Liver (tissue), 9 donors: ENCODE data around the gene PNO1. TPM values are rescaled to one million over a fixed set of nuclear protein-coding genes. Genes with fewer than 3 reads are reported as not detected.
A peak's percentile ranks its signal among the peaks of the same experiment; 100 is the strongest.
"Not testable (repeated sequence)": the region's sequence is repeated elsewhere in the genome, so short reads cannot be mapped to it uniquely, and the experiment has no call there.

Source experiments
- DNase-seq: peaks from one replicate; pipeline ENCODE4 v3.0.0-alpha.2; 2017; ENCODE audit warnings: low spot score
- H3K27ac ChIP-seq, 2 donors: one replicate each; pipeline ENCODE4 v1.7.0; 2013; ENCODE audit warnings: inconsistent platforms in 2 of 2, low read length in 2 of 2, control low read depth in 1 of 2, low read depth in 1 of 2, mild to moderate bottlenecking in 1 of 2
- H3K27me3 ChIP-seq, 4 donors: one replicate each; pipeline versions ENCODE4 v1.6.1 to v1.7.0; 2013; ENCODE audit warnings: low read length in 3 of 4, inconsistent platforms in 1 of 4, mild to moderate bottlenecking in 1 of 4, moderate library complexity in 1 of 4; ENCODE audit not compliant: control insufficient read depth in 4 of 4, insufficient read depth in 4 of 4
- H3K36me3 ChIP-seq, 4 donors: one replicate each; pipeline versions ENCODE4 v1.6.1 to v1.7.0; 2013; ENCODE audit warnings: low read length in 3 of 4, mild to moderate bottlenecking in 3 of 4, low read depth in 1 of 4, moderate library complexity in 1 of 4; ENCODE audit not compliant: control insufficient read depth in 4 of 4, insufficient read depth in 3 of 4
- H3K4me1 ChIP-seq, 4 donors: one replicate each; pipeline versions ENCODE4 v1.6.1 to v1.7.0; 2013; ENCODE audit warnings: low read length in 3 of 4, mild to moderate bottlenecking in 3 of 4, moderate library complexity in 1 of 4; ENCODE audit not compliant: control insufficient read depth in 4 of 4, insufficient read depth in 4 of 4
- H3K4me3 ChIP-seq, 3 donors: one replicate each; pipeline versions ENCODE4 v1.6.1 to v1.7.0; 2013; ENCODE audit warnings: low read length in 3 of 3, control low read depth in 1 of 3, low read depth in 1 of 3, mild to moderate bottlenecking in 1 of 3
- H3K9ac ChIP-seq, 2 donors: one replicate each; pipeline ENCODE4 v1.7.0; 2013; ENCODE audit warnings: low read length in 2 of 2, mild to moderate bottlenecking in 2 of 2, moderate library complexity in 2 of 2, control low read depth in 1 of 2, low read depth in 1 of 2
- H3K9me3 ChIP-seq, 4 donors: one replicate each; pipeline versions ENCODE4 v1.6.1 to v1.7.0; 2013; ENCODE audit warnings: low read length in 3 of 4; ENCODE audit not compliant: control insufficient read depth in 4 of 4
- EGR1 ChIP-seq, 2 donors: IDR thresholded peaks; 2 replicates each; pipeline ENCODE4 v1.6.1; 2016 to 2018; ENCODE audit warnings: antibody characterized with exemption in 2 of 2, low read depth in 2 of 2
- FOXA1 ChIP-seq: IDR thresholded peaks from 2 replicates; pipeline ENCODE4 v1.6.1; 2016; ENCODE audit warnings: antibody characterized with exemption
- FOXA2 ChIP-seq: IDR thresholded peaks from 2 replicates; pipeline ENCODE4 v1.6.1; 2016; ENCODE audit warnings: antibody characterized with exemption
- GABPA ChIP-seq, 2 donors: IDR thresholded peaks in 1 of 2; conservative IDR thresholded peaks in 1 of 2; 2 replicates each; pipeline ENCODE4 v1.6.1; 2016; ENCODE audit warnings: antibody characterized with exemption in 2 of 2, mild to moderate bottlenecking in 1 of 2, moderate library complexity in 1 of 2
- JUND ChIP-seq, 2 donors: IDR thresholded peaks; 2 replicates each; pipeline ENCODE4 v1.6.1; 2016; ENCODE audit warnings: antibody characterized with exemption in 2 of 2
- NR2F2 ChIP-seq: IDR thresholded peaks from 2 replicates; pipeline ENCODE4 v1.6.1; 2016; ENCODE audit warnings: antibody characterized with exemption
- RAD21 ChIP-seq, 2 donors: IDR thresholded peaks; 2 replicates each; pipeline ENCODE4 v1.6.1; 2016; ENCODE audit warnings: antibody characterized with exemption in 2 of 2, mild to moderate bottlenecking in 2 of 2
- RXRA ChIP-seq, 2 donors: IDR thresholded peaks; 2 replicates each; pipeline ENCODE4 v1.6.1; 2017 to 2018; ENCODE audit warnings: antibody characterized with exemption in 2 of 2, mild to moderate bottlenecking in 1 of 2
- TAF1 ChIP-seq: conservative IDR thresholded peaks from 2 replicates; pipeline ENCODE4 v1.6.1; 2016; ENCODE audit warnings: antibody characterized with exemption, mild to moderate bottlenecking
- YY1 ChIP-seq: IDR thresholded peaks from 2 replicates; pipeline ENCODE4 v1.6.1; 2016; ENCODE audit warnings: antibody characterized with exemption, mild to moderate bottlenecking
- WGBS: extraction: QIAGEN DNeasy Blood & Tissue Kit; methylation state at CpG from one replicate; pipeline ENCODE4 v1.1.7; 2013; 5-methylcytosine and 5-hydroxymethylcytosine counted together
- polyA plus RNA-seq, 2 donors: library from polyadenylated mRNA; stranded (reverse) in 1 of 2; unstranded in 1 of 2; fragments of 200-250 nt in 1 of 2; fragments of >200 nt in 1 of 2; fragmentation: Nextera tagmentation in 1 of 2; extraction: Ambion mirVana in 1 of 2; gene quantifications; one replicate each; pipeline versions ENCODE4 v1.2.1 to v1.2.3, GENCODE V29; 2013 to 2015
- total RNA-seq, 2 donors: library from RNA; depleted of rRNA; stranded (reverse); fragments of >200 nt; gene quantifications; one replicate each; pipeline ENCODE4 v1.2.3, GENCODE V29; 2014
- TF ChIP-seq, protein P1 (sequence below): IDR thresholded peaks from 2 replicates; pipeline ENCODE4 v1.6.1; 2016; ENCODE audit warnings: antibody characterized with exemption, mild to moderate bottlenecking
- TF ChIP-seq, protein P2 (sequence below): fragments of 150-350 bp; IDR thresholded peaks from 2 replicates; pipeline ENCODE4 v1.5.1; 2017; ENCODE audit warnings: improper control_type of control experiment, low read depth, low read length; ENCODE audit not compliant: missing input control
- TF ChIP-seq, protein P3 (sequence below): IDR thresholded peaks from 2 replicates; pipeline ENCODE4 v1.6.1; 2016; ENCODE audit warnings: antibody characterized with exemption
- TF ChIP-seq, protein P4 (sequence below): IDR thresholded peaks from 2 replicates; pipeline ENCODE4 v1.6.1; 2016; ENCODE audit warnings: antibody characterized with exemption
- donor health status: healthy.
- donor health status: healthy.
- donor health status: healthy.
- donor health status: healthy.
- donor health status: healthy.

The PNO1 gene
- total and polyA plus RNA-seq, 4 donors = 5.5 to 9.5 (median 8.4) TPM

DNA sequence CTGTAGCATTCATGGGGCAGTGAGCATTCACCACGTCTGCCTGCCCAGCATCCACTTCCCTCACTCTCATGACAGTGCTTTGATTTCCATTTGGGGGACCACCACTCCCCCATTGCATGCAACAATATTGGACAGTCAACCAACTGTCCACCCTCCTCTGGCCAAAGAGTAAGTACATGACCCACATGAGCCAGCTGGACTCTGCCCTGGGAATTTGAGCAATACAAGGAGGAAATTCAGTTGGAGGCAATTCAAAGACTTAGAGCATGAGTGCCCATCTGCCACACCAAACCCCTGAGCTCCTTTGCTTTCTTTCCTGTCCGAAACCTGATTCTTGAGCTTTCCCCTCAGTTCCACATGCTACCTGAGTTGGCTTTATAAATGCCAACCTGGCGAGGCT, 41.7 kb upstream of the PNO1 start (continued):
- TF ChIP-seq, protein P1, sequence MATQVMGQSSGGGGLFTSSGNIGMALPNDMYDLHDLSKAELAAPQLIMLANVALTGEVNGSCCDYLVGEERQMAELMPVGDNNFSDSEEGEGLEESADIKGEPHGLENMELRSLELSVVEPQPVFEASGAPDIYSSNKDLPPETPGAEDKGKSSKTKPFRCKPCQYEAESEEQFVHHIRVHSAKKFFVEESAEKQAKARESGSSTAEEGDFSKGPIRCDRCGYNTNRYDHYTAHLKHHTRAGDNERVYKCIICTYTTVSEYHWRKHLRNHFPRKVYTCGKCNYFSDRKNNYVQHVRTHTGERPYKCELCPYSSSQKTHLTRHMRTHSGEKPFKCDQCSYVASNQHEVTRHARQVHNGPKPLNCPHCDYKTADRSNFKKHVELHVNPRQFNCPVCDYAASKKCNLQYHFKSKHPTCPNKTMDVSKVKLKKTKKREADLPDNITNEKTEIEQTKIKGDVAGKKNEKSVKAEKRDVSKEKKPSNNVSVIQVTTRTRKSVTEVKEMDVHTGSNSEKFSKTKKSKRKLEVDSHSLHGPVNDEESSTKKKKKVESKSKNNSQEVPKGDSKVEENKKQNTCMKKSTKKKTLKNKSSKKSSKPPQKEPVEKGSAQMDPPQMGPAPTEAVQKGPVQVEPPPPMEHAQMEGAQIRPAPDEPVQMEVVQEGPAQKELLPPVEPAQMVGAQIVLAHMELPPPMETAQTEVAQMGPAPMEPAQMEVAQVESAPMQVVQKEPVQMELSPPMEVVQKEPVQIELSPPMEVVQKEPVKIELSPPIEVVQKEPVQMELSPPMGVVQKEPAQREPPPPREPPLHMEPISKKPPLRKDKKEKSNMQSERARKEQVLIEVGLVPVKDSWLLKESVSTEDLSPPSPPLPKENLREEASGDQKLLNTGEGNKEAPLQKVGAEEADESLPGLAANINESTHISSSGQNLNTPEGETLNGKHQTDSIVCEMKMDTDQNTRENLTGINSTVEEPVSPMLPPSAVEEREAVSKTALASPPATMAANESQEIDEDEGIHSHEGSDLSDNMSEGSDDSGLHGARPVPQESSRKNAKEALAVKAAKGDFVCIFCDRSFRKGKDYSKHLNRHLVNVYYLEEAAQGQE = peak; percentile 16
- TF ChIP-seq NR2F2 (no peak), JUND (IDR thresholded peaks at IDR 0.05) (peak; percentile 43 to 65), TAF1 (no peak), YY1 (peak; percentile 25)

DNA sequence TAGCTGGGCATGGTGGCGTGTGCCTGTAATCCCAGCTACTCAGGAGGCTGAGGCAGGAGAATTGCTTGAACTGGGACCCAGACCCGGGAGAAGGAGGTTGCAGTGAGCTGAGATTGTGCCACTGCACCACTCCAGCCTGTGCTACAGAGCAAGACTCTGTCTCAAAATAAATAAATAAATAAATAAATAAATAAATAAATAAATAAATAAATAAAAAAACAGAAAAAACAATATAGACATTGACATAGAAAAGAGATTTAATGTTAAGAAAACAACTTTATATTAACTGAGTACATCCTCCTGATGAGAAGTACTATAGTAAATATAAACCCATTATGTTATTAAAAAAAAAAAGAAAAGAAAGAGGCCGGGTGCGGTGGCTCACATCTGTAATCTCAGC, 39.8 kb upstream of the PNO1 start:
- H3K9ac ChIP-seq, H3K9me3 ChIP-seq, H3K27ac ChIP-seq, H3K27me3 ChIP-seq, H3K4me3 ChIP-seq, H3K36me3 ChIP-seq, DNase-seq: not testable (repeated sequence)
- peaks cover 9 to 32% (median 24%) of the 10 kb centered on the region in 4 donors for H3K4me1 ChIP-seq
- 94% methylated on average over 4 of the region's 4 CpGs for WGBS

DNA sequence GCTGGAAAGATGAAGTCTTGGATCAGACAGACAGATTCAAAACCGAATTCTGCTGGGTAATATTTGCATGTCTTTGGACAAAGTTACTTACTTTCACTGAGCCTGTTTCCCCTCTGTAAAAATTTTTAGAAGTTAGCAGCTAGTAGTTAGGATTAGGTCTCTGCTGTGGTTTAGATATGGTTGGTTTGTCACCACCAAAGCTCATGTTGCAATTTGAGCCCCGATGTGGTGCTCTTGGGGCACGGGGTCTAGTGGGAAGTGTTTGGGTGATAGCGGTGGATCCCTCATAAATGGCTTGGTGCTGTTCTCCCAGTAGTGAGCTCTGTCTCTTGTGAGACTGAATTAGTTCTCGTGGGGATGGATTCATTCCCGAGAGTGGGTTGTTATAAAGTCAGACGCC, 38.9 kb upstream of the PNO1 start:
- DNase-seq = no peak
- WGBS = 85% methylated on average over 7 of the region's 7 CpGs
- Histone ChIP-seq H3K9me3 (no peaks in the 10 kb centered on the region), H3K4me1 (peaks cover 9 to 32% (median 24%) of the 10 kb centered on the region in 4 donors), H3K27me3 (no peaks in the 10 kb centered on the region), H3K9ac (no peak overlapping the region), H3K4me3 (no peak overlapping the region), H3K36me3 (no peaks in the 10 kb centered on the region), H3K27ac (no peak overlapping the region)
- TF ChIP-seq EGR1 (IDR thresholded peaks at IDR 0.05; ENCODE audit: low read depth in 2 of 2) = no peak
- no peak for TF ChIP-seq TAF1
- TF ChIP-seq RAD21 (IDR thresholded peaks at IDR 0.05) = no peak
- TF ChIP-seq FOXA2 = no peak
- TF ChIP-seq, protein P2, sequence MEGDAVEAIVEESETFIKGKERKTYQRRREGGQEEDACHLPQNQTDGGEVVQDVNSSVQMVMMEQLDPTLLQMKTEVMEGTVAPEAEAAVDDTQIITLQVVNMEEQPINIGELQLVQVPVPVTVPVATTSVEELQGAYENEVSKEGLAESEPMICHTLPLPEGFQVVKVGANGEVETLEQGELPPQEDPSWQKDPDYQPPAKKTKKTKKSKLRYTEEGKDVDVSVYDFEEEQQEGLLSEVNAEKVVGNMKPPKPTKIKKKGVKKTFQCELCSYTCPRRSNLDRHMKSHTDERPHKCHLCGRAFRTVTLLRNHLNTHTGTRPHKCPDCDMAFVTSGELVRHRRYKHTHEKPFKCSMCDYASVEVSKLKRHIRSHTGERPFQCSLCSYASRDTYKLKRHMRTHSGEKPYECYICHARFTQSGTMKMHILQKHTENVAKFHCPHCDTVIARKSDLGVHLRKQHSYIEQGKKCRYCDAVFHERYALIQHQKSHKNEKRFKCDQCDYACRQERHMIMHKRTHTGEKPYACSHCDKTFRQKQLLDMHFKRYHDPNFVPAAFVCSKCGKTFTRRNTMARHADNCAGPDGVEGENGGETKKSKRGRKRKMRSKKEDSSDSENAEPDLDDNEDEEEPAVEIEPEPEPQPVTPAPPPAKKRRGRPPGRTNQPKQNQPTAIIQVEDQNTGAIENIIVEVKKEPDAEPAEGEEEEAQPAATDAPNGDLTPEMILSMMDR = no peak
- no peak for TF ChIP-seq JUND (IDR thresholded peaks at IDR 0.05)
- TF ChIP-seq YY1 = no peak
- TF ChIP-seq, protein P3, sequence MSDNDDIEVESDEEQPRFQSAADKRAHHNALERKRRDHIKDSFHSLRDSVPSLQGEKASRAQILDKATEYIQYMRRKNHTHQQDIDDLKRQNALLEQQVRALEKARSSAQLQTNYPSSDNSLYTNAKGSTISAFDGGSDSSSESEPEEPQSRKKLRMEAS = no peak
- no peak for TF ChIP-seq GABPA (IDR thresholded peaks at IDR 0.05 in 1 of 2, conservative IDR thresholded peaks at IDR 0.05 in 1 of 2)
- TF ChIP-seq, protein P4, sequence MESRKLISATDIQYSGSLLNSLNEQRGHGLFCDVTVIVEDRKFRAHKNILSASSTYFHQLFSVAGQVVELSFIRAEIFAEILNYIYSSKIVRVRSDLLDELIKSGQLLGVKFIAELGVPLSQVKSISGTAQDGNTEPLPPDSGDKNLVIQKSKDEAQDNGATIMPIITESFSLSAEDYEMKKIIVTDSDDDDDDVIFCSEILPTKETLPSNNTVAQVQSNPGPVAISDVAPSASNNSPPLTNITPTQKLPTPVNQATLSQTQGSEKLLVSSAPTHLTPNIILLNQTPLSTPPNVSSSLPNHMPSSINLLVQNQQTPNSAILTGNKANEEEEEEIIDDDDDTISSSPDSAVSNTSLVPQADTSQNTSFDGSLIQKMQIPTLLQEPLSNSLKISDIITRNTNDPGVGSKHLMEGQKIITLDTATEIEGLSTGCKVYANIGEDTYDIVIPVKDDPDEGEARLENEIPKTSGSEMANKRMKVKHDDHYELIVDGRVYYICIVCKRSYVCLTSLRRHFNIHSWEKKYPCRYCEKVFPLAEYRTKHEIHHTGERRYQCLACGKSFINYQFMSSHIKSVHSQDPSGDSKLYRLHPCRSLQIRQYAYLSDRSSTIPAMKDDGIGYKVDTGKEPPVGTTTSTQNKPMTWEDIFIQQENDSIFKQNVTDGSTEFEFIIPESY = no peak
- no peak for TF ChIP-seq RXRA (IDR thresholded peaks at IDR 0.05)
- TF ChIP-seq, protein P1 = no peak
- TF ChIP-seq FOXA1 = no peak
- no peak for TF ChIP-seq NR2F2
